GM21717 (cell line): Measurements from ENCODE around the gene CMIP.
"Not testable (repeated sequence)": the region's sequence is repeated elsewhere in the genome, so short reads cannot be mapped to it uniquely, and the experiment has no call there.

ENCODE experiments used
- ATAC-seq: cut with Tn5 transposase; IDR thresholded peaks from one replicate; pipeline ENCODE4 v1.9.1; 2021; ENCODE audit warnings: mild to moderate bottlenecking, moderate library complexity; ENCODE audit not compliant: unreplicated experiment

CMIP gene

DNA sequence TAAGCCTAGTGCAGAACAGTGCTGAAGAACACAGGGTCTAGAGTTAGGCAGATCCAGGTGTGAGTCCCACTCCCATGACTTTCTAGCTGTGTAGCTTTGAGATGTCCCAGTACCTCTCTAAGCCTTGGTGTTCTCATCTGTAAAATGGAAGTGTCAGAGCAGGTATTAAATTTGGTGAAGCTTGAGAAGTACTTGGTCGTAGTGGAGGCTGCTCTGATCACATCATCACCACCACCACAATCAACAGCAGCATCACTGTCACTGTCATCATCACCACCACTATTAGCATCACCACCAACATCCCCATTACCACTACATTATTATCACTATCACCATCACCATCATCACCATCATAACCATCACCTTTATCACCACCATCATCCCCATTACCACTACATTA is 132.1 kb downstream of the CMIP start:
- no peak for ATAC-seq

GRCh38 chr16:81577272-81577671 is 132.7 kb downstream of the CMIP start:
- not testable (repeated sequence) for ATAC-seq

DNA sequence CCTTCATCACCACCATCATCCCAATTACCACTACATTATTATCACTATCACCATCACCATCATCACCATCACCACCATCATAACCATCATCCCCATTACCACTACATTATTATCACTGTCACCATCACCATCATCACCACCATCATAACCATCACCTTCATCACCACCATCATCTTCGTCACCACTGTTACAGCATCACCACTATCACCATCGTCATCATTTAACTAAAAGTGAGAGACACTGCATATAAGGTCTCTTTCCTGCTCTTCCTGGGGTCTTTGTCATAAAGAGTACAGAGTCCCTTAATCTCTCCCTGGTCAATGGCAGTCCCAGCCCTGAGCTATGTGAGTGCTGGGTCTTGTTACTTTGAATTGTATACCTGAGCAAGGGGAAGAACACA is 133.5 kb downstream of the CMIP start:
- no peak for ATAC-seq

GRCh38 chr16:81578636-81579413 is 134.2 kb downstream of the CMIP start:
- ATAC-seq: no peak

- no peak for ATAC-seq
These were observed 136.5 kb downstream of the CMIP start for GRCh38 chr16:81581107-81581506.

- no peak for ATAC-seq
These were observed 138.2 kb downstream of the CMIP start for GRCh38 chr16:81582655-81583441.

- ATAC-seq: no peak
These were observed 139.5 kb downstream of the CMIP start for GRCh38 chr16:81583893-81584631.

GRCh38 chr16:81585785-81586184 is 141.2 kb downstream of the CMIP start:
- ATAC-seq: no peak

- ATAC-seq: no peak
These were observed 141.8 kb downstream of the CMIP start for GRCh38 chr16:81586417-81586816.

- ATAC-seq: no peak
These were observed 142.5 kb downstream of the CMIP start for GRCh38 chr16:81586977-81587625.

DNA sequence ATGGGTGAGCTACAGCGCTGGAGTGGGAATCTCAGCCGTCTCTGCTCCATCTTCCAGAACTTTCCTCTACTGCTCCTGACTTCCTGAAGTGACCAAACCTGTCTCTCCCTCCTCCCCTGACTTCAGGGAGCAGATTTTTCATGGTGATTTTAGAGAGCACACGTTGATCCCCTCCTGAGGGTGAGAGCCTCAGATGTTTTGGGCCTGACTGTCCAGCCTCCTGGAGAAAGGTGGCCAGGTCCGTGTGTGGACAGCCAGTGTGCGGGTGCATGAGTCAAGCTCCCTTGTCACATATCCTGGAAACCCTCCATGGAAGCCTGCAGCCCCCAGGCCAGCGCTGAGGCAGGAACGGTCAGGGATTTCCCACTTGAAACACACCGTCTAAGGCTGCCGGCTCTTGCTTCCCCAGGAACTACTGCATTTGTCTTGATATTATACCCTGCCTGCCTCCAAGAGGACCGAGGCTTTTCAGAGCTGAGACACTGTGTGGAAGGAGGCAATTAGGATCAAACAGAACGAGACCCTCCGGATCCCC is 143.1 kb downstream of the CMIP start:
- ATAC-seq: no peak

- no peak for ATAC-seq
These were observed 143.9 kb downstream of the CMIP start for GRCh38 chr16:81588326-81589081.

- ATAC-seq: no peak
These were observed 145.5 kb downstream of the CMIP start for GRCh38 chr16:81589975-81590650.

GRCh38 chr16:81590714-81591544 is 146.3 kb downstream of the CMIP start:
- no peak for ATAC-seq

GRCh38 chr16:81591545-81591870 is 146.9 kb downstream of the CMIP start:
- ATAC-seq: no peak

GRCh38 chr16:81592353-81592866 is 147.8 kb downstream of the CMIP start:
- ATAC-seq: no peak

DNA sequence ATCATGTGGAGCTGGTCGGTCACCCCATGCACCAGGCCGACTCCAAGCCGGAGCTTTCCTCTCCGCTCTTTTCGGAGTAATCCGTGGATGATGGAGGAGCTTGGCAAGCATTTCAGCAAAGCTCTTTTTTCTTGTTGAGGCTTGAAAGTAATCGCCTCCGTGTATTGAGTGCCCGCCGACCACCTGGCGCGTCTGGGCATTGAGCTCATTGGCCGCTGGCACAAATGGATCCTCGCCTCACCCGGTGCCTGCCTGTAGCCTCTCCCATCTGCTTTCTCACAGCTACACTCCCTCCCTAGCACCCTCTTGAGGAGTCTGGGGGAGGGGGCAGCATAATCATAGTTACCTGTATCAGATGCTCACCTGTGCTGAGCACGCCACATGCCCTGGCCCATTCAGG is 148.9 kb downstream of the CMIP start:
- no peak for ATAC-seq

- no peak for ATAC-seq
These were observed 151.2 kb downstream of the CMIP start for GRCh38 chr16:81595629-81596292.
